Type B pancreatic cell (in vitro differentiated cells): ENCODE results near the gene SHOC1. TPM values are rescaled to one million over a fixed set of nuclear protein-coding genes. Genes with fewer than 3 reads are reported as not detected.
"Not testable (repeated sequence)": the region's sequence is repeated elsewhere in the genome, so short reads cannot be mapped to it uniquely, and the experiment has no call there.

Experiments
- DNase-seq: peaks from one replicate; pipeline ENCODE4 v3.0.0; 2021; ENCODE audit warnings: mixed read lengths; ENCODE audit not compliant: unreplicated experiment; ENCODE audit errors: extremely low spot score
- H3K27ac Mint-ChIP-seq: 2 replicates; pipeline ENCODE4 v1.8.0; 2021; ENCODE audit warnings: mild to moderate bottlenecking, mixed read lengths
- H3K27me3 Mint-ChIP-seq: 2 replicates; pipeline ENCODE4 v1.8.0; 2021; ENCODE audit warnings: mixed read lengths
- H3K36me3 Mint-ChIP-seq: 2 replicates; pipeline ENCODE4 v1.8.0; 2021; ENCODE audit warnings: mixed read lengths
- H3K4me1 Mint-ChIP-seq: one replicate; pipeline ENCODE4 v1.8.0; 2021; ENCODE audit warnings: mixed read lengths; ENCODE audit not compliant: unreplicated experiment
- H3K4me3 Mint-ChIP-seq: 2 replicates; pipeline ENCODE4 v1.8.0; 2021; ENCODE audit warnings: mild to moderate bottlenecking, mixed read lengths
- H3K9me3 Mint-ChIP-seq: 2 replicates; pipeline ENCODE4 v1.8.0; 2021; ENCODE audit warnings: mixed read lengths
- total RNA-seq: library from RNA; stranded (reverse); gene quantifications from 2 replicates; pipeline ENCODE4 v1.2.1, GENCODE V29; 2021; ENCODE audit warnings: low replicate concordance
- TF ChIP-seq, protein P1 (sequence below): fragments of 200-600 bp; sonication (generic); conservative IDR thresholded peaks from 2 replicates; pipeline ENCODE4 v1.5.0; 2021; ENCODE audit warnings: antibody characterized with exemption, mild to moderate bottlenecking

Gene SHOC1
- total RNA-seq, 1 donor from 2014 or later = not detected

DNA sequence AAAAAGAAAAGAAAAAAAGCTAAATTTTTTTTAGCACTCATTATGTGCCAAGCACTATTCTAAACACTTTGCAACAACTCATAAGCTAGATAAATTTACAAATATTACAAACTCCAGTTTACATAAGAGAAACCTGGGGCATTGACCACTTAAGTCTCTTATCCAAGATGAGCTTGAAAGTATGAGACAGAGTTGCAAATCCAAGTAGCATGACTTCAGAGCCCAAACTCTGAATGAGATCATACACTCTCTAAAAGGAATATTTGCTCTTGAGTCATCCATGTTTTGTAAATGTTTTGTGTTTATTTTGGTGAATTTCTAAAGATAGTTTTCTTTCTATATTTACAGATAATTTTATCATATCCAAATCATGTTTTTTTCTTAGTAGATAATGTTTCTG is 4.0 kb upstream of the SHOC1 start:
- H3K4me3 Mint-ChIP-seq = no peak overlapping the region
- H3K36me3 Mint-ChIP-seq = no peaks in the 10 kb centered on the region
- no peaks in the 10 kb centered on the region for H3K9me3 Mint-ChIP-seq
- no peak for DNase-seq
- H3K27me3 Mint-ChIP-seq = no peaks in the 10 kb centered on the region
- no peaks in the 10 kb centered on the region for H3K4me1 Mint-ChIP-seq
- no peak overlapping the region for H3K27ac Mint-ChIP-seq
- TF ChIP-seq, protein P1, sequence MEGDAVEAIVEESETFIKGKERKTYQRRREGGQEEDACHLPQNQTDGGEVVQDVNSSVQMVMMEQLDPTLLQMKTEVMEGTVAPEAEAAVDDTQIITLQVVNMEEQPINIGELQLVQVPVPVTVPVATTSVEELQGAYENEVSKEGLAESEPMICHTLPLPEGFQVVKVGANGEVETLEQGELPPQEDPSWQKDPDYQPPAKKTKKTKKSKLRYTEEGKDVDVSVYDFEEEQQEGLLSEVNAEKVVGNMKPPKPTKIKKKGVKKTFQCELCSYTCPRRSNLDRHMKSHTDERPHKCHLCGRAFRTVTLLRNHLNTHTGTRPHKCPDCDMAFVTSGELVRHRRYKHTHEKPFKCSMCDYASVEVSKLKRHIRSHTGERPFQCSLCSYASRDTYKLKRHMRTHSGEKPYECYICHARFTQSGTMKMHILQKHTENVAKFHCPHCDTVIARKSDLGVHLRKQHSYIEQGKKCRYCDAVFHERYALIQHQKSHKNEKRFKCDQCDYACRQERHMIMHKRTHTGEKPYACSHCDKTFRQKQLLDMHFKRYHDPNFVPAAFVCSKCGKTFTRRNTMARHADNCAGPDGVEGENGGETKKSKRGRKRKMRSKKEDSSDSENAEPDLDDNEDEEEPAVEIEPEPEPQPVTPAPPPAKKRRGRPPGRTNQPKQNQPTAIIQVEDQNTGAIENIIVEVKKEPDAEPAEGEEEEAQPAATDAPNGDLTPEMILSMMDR = no peak

- H3K4me1 Mint-ChIP-seq = no peaks in the 10 kb centered on the region
- TF ChIP-seq, protein P1 = no peak
- no peak overlapping the region for H3K4me3 Mint-ChIP-seq
Measured at GRCh38 chr9:111795557-111795839, 761 bp upstream of the SHOC1 start.

DNA sequence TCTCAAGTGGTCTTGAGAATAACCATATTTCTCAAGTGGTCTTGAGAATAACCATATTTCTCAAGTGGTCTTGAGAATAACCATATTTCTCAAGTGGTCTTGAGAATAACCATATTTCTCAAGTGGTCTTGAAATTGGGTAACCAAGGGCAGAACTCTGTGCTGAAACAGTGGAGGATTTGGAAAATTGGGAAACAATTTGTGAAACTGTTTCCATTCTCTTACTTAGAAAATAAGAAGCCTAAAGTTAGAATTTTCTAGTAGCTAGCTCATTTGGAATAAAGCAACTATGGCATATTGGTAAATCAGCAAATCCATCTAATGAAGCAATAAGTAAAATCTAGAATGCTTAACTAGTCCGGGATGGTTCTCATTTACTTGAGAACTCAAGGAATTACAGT is 2.9 kb downstream of the SHOC1 start:
- DNase-seq, H3K9me3 Mint-ChIP-seq, H3K27ac Mint-ChIP-seq, H3K4me1 Mint-ChIP-seq, H3K4me3 Mint-ChIP-seq, H3K36me3 Mint-ChIP-seq, H3K27me3 Mint-ChIP-seq: not testable (repeated sequence)

More at GRCh38 chr9:111795557-111795839, 761 bp upstream of the SHOC1 start:
- H3K9me3 Mint-ChIP-seq = no peaks in the 10 kb centered on the region
- H3K27ac Mint-ChIP-seq = no peak overlapping the region
- H3K36me3 Mint-ChIP-seq = peaks cover 4% of the 10 kb centered on the region
- DNase-seq = no peak
- no peaks in the 10 kb centered on the region for H3K27me3 Mint-ChIP-seq

- no peak for DNase-seq
- Mint-ChIP-seq H3K4me3 (no peak overlapping the region), H3K36me3 (peaks cover 4% of the 10 kb centered on the region), H3K4me1 (no peaks in the 10 kb centered on the region), H3K9me3 (peaks cover 5% of the 10 kb centered on the region), H3K27ac (no peak overlapping the region), H3K27me3 (no peaks in the 10 kb centered on the region)
- TF ChIP-seq, protein P1 = no peak
Measured at GRCh38 chr9:111789881-111790280, 4.9 kb downstream of the SHOC1 start.

GRCh38 chr9:111783857-111784256 is 10.9 kb downstream of the SHOC1 start:
- Mint-ChIP-seq H3K4me3 (no peak overlapping the region), H3K9me3 (peaks cover 5% of the 10 kb centered on the region), H3K4me1 (no peaks in the 10 kb centered on the region), H3K36me3 (no peaks in the 10 kb centered on the region), H3K27ac (no peak overlapping the region), H3K27me3 (no peaks in the 10 kb centered on the region)
- TF ChIP-seq, protein P1 = no peak
- DNase-seq = no peak

DNA sequence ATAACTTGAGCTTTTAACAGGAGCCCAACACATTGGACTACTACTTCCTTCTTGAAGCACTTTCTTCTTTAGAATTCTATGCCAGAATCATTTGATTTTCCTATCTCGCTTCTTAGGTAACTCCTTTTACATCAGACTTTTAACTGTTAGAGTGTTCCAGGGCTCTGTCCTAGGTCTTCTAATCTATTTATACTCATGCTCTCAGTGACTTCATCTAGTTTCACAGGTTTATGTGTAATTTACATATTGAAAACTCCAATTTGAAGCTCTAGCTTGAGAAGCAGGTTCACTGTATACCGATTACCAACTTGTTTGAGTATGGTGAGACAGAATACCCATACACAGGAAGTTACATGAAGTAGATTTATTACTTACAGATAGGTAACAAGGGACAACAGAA is 11.3 kb downstream of the SHOC1 start:
- Mint-ChIP-seq H3K27me3 (no peaks in the 10 kb centered on the region), H3K36me3 (no peaks in the 10 kb centered on the region), H3K9me3 (peaks cover 5% of the 10 kb centered on the region), H3K4me3 (no peak overlapping the region), H3K27ac (no peak overlapping the region), H3K4me1 (no peaks in the 10 kb centered on the region)
- TF ChIP-seq, protein P1 = no peak
- DNase-seq = no peak
